ENCODE results near the gene CHEK2. TPM values are rescaled to one million over a fixed set of nuclear protein-coding genes. Genes with fewer than 3 reads are reported as not detected.

CHEK2 gene
- total and polyA plus RNA-seq, 10 of the 15 experiments (the other 5 are each of a cell fraction or from before 2014, with no cell fraction given) = 15.7 to 59.7 (median 22.7) TPM

Small RNAs within 50 kb of the gene (small RNA-seq; reads per million reads assigned to genes)
- gene RN7SL162P = not detected

Other genes with a start within 250 kb of the CHEK2 start
- gene TTC28, start 62.0 kb downstream of the CHEK2 start, total RNA-seq (2014; rRNA removed) = 2.1 and 3.0 TPM in 2 replicates
- gene TTC28, start 62.0 kb downstream of the CHEK2 start, total RNA-seq (2014; rRNA removed; fragmentation: Illumina TruSeq; extraction: Trizol) = 1.3 and 1.6 TPM in 2 replicates
- gene TTC28, start 62.0 kb downstream of the CHEK2 start, total RNA-seq (2021) = 5.8 and 8.4 TPM in 2 replicates
- 0.12 and 0.15 TPM in 2 replicates for gene TTC28, start 62.0 kb downstream of the CHEK2 start, polyA plus RNA-seq (2011; rRNA removed)
- 1.3 and 5.5 TPM in 2 replicates for gene TTC28, start 62.0 kb downstream of the CHEK2 start, polyA plus RNA-seq (2014; fragmentation: Illumina TruSeq; extraction: Trizol)
- gene TTC28, start 62.0 kb downstream of the CHEK2 start, polyA plus RNA-seq (2014; fragmentation: Nextera tagmentation; extraction: Ambion mirVana) = under 1 TPM; 0.22 to 0.32 TPM
- gene TTC28, start 62.0 kb downstream of the CHEK2 start, polyA plus RNA-seq (2014; rRNA removed) = 0.87 and 1.1 TPM in 2 replicates
- 1 to 10 TPM; 2.3 TPM for gene TTC28, start 62.0 kb downstream of the CHEK2 start, polyA plus RNA-seq (2016; fragmentation: Nextera tagmentation; extraction: Ambion mirVana)
- 20.8 and 21.2 TPM in 2 replicates for gene HSCB, start 219 bp upstream of the CHEK2 start, total RNA-seq (2014; rRNA removed)
- 20.9 and 22.2 TPM in 2 replicates for gene HSCB, start 219 bp upstream of the CHEK2 start, total RNA-seq (2014; rRNA removed; fragmentation: Illumina TruSeq; extraction: Trizol)
- gene HSCB, start 219 bp upstream of the CHEK2 start, total RNA-seq (2021) = 15.3 and 16.0 TPM in 2 replicates
- 18.3 and 20.8 TPM in 2 replicates for gene HSCB, start 219 bp upstream of the CHEK2 start, polyA plus RNA-seq (2011; rRNA removed)
- gene HSCB, start 219 bp upstream of the CHEK2 start, polyA plus RNA-seq (2014; fragmentation: Illumina TruSeq; extraction: Trizol) = 15.9 and 18.7 TPM in 2 replicates
- 10 to 100 TPM; 10.6 to 19.0 TPM for gene HSCB, start 219 bp upstream of the CHEK2 start, polyA plus RNA-seq (2014; fragmentation: Nextera tagmentation; extraction: Ambion mirVana)
- gene HSCB, start 219 bp upstream of the CHEK2 start, polyA plus RNA-seq (2014; rRNA removed) = 24.2 and 26.6 TPM in 2 replicates
- gene HSCB, start 219 bp upstream of the CHEK2 start, polyA plus RNA-seq (2016; fragmentation: Nextera tagmentation; extraction: Ambion mirVana) = 10 to 100 TPM; 26.9 to 28.4 TPM
- 18.0 and 21.2 TPM in 2 replicates for gene CCDC117, start 30.9 kb upstream of the CHEK2 start, total RNA-seq (2014; rRNA removed)
- gene CCDC117, start 30.9 kb upstream of the CHEK2 start, total RNA-seq (2014; rRNA removed; fragmentation: Illumina TruSeq; extraction: Trizol) = 21.7 TPM in 2 replicates
- 19.5 and 24.2 TPM in 2 replicates for gene CCDC117, start 30.9 kb upstream of the CHEK2 start, total RNA-seq (2021)
- 24.6 and 49.9 TPM in 2 replicates for gene CCDC117, start 30.9 kb upstream of the CHEK2 start, polyA plus RNA-seq (2011; rRNA removed)
- gene CCDC117, start 30.9 kb upstream of the CHEK2 start, polyA plus RNA-seq (2014; fragmentation: Illumina TruSeq; extraction: Trizol) = 22.2 and 26.1 TPM in 2 replicates
- gene CCDC117, start 30.9 kb upstream of the CHEK2 start, polyA plus RNA-seq (2014; fragmentation: Nextera tagmentation; extraction: Ambion mirVana) = 1 to 10 TPM; 6.3 to 8.3 TPM
- gene CCDC117, start 30.9 kb upstream of the CHEK2 start, polyA plus RNA-seq (2014; rRNA removed) = 11.7 and 12.8 TPM in 2 replicates
- gene CCDC117, start 30.9 kb upstream of the CHEK2 start, polyA plus RNA-seq (2016; fragmentation: Nextera tagmentation; extraction: Ambion mirVana) = 10 to 100 TPM; 31.7 to 32.2 TPM
- gene XBP1, start 58.7 kb upstream of the CHEK2 start, total RNA-seq (2014; rRNA removed) = 234 and 238 TPM in 2 replicates
- 134 and 138 TPM in 2 replicates for gene XBP1, start 58.7 kb upstream of the CHEK2 start, total RNA-seq (2014; rRNA removed; fragmentation: Illumina TruSeq; extraction: Trizol)
- gene XBP1, start 58.7 kb upstream of the CHEK2 start, total RNA-seq (2021) = 141 and 149 TPM in 2 replicates
- 93.1 and 96.5 TPM in 2 replicates for gene XBP1, start 58.7 kb upstream of the CHEK2 start, polyA plus RNA-seq (2011; rRNA removed)
- gene XBP1, start 58.7 kb upstream of the CHEK2 start, polyA plus RNA-seq (2014; fragmentation: Illumina TruSeq; extraction: Trizol) = 165 and 186 TPM in 2 replicates
- gene XBP1, start 58.7 kb upstream of the CHEK2 start, polyA plus RNA-seq (2014; fragmentation: Nextera tagmentation; extraction: Ambion mirVana) = 10 to 100 TPM; 44.5 to 67.3 TPM
- gene XBP1, start 58.7 kb upstream of the CHEK2 start, polyA plus RNA-seq (2014; rRNA removed) = 149 and 183 TPM in 2 replicates
- gene XBP1, start 58.7 kb upstream of the CHEK2 start, polyA plus RNA-seq (2016; fragmentation: Nextera tagmentation; extraction: Ambion mirVana) = 100 to 1,000 TPM; 276 to 313 TPM
- 0.98 and 1.1 TPM in 2 replicates for gene ZNRF3, start 141.8 kb upstream of the CHEK2 start, total RNA-seq (2014; rRNA removed)
- 0.46 and 0.49 TPM in 2 replicates for gene ZNRF3, start 141.8 kb upstream of the CHEK2 start, total RNA-seq (2014; rRNA removed; fragmentation: Illumina TruSeq; extraction: Trizol)
- 1.5 and 1.9 TPM in 2 replicates for gene ZNRF3, start 141.8 kb upstream of the CHEK2 start, total RNA-seq (2021)
- 2.4 TPM in 2 replicates for gene ZNRF3, start 141.8 kb upstream of the CHEK2 start, polyA plus RNA-seq (2011; rRNA removed)
- 0.43 and 0.52 TPM in 2 replicates for gene ZNRF3, start 141.8 kb upstream of the CHEK2 start, polyA plus RNA-seq (2014; fragmentation: Illumina TruSeq; extraction: Trizol)
- gene ZNRF3, start 141.8 kb upstream of the CHEK2 start, polyA plus RNA-seq (2014; fragmentation: Nextera tagmentation; extraction: Ambion mirVana) = under 1 TPM; 0.10 to 0.13 TPM
- 1.1 and 1.2 TPM in 2 replicates for gene ZNRF3, start 141.8 kb upstream of the CHEK2 start, polyA plus RNA-seq (2014; rRNA removed)
- under 1 TPM; 0.05 to 0.20 TPM for gene ZNRF3, start 141.8 kb upstream of the CHEK2 start, polyA plus RNA-seq (2016; fragmentation: Nextera tagmentation; extraction: Ambion mirVana)

Data from GM12878 (cell line).